Bronchial epithelial cell (primary cell): ENCODE data around the gene FN3K. TPM values are rescaled to one million over a fixed set of nuclear protein-coding genes. Genes with fewer than 3 reads are reported as not detected.
A peak's percentile ranks its signal among the peaks of the same experiment; 100 is the strongest.

ENCODE experiments used
- DNase-seq: peaks from one replicate; pipeline ENCODE4 v3.0.0-alpha.2; 2010; ENCODE audit warnings: low read depth
- FAIRE-seq: peaks from 2 replicates; lab custom pipeline; 2011; peaks lifted over from hg19 to GRCh38; lab: Jason Lieb, UNC
- H3K27me3 ChIP-seq: 2 replicates; pipeline ENCODE4 v1.5.1; 2011; ENCODE audit warnings: low read length; ENCODE audit not compliant: control insufficient read depth, insufficient read depth
- H3K36me3 ChIP-seq: 2 replicates; pipeline ENCODE4 v1.5.1; 2011; ENCODE audit warnings: low read length; ENCODE audit not compliant: control insufficient read depth, insufficient read depth
- H3K4me3 ChIP-seq: 2 replicates; pipeline ENCODE4 v1.5.1; 2011; ENCODE audit warnings: mild to moderate bottlenecking, low read depth, low read length, control low read depth
- CTCF ChIP-seq: IDR thresholded peaks from 2 replicates; pipeline ENCODE4 v1.5.1; 2011; ENCODE audit warnings: mild to moderate bottlenecking, moderate library complexity, low read length, control low read depth, inconsistent platforms; ENCODE audit not compliant: insufficient read depth, severe bottlenecking
- total RNA-seq: library from RNA; depleted of rRNA; stranded (reverse); fragments of >200 nt; gene quantifications from 2 replicates; pipeline ENCODE4 v1.2.1, GENCODE V29; 2014

FN3K gene
- total RNA-seq, 1 donor from 2014 or later = 3.7 TPM

- peaks cover 2% of the 10 kb centered on the region for H3K36me3 ChIP-seq
- no peaks in the 10 kb centered on the region for H3K27me3 ChIP-seq
- DNase-seq (no peak), FAIRE-seq (peak; percentile 55)
- TF ChIP-seq CTCF = no peak
- no peak overlapping the region for H3K4me3 ChIP-seq
These were observed 44.5 kb upstream of the FN3K start for GRCh38 chr17:82690786-82691489.

GRCh38 chr17:82691714-82692113 is 43.7 kb upstream of the FN3K start:
- no peak for FAIRE-seq
- H3K27me3 ChIP-seq = no peaks in the 10 kb centered on the region
- DNase-seq = no peak
- no peak overlapping the region for H3K4me3 ChIP-seq
- no peak for TF ChIP-seq CTCF
- peaks cover 2% of the 10 kb centered on the region for H3K36me3 ChIP-seq

GRCh38 chr17:82692268-82692667 is 43.1 kb upstream of the FN3K start:
- H3K36me3 ChIP-seq = peaks cover 2% of the 10 kb centered on the region
- no peak for DNase-seq
- H3K4me3 ChIP-seq = no peak overlapping the region
- FAIRE-seq = no peak
- no peak for TF ChIP-seq CTCF
- H3K27me3 ChIP-seq = no peaks in the 10 kb centered on the region

GRCh38 chr17:82693168-82693867 is 42.1 kb upstream of the FN3K start:
- Histone ChIP-seq H3K27me3 (no peaks in the 10 kb centered on the region), H3K36me3 (peaks cover 2% of the 10 kb centered on the region), H3K4me3 (no peak overlapping the region)
- no peak for TF ChIP-seq CTCF
- FAIRE-seq (no peak), DNase-seq (no peak)

GRCh38 chr17:82694647-82695046 is 40.8 kb upstream of the FN3K start:
- FAIRE-seq = no peak
- no peaks in the 10 kb centered on the region for H3K27me3 ChIP-seq
- H3K4me3 ChIP-seq = no peak overlapping the region
- no peak for DNase-seq
- H3K36me3 ChIP-seq = peaks cover 2% of the 10 kb centered on the region
- TF ChIP-seq CTCF = no peak
